CD4-positive, alpha-beta T cell treated with Interferon gamma for 1 hour (primary cell): ENCODE measurements around the gene IWS1.
"Not testable (repeated sequence)": the region's sequence is repeated elsewhere in the genome, so short reads cannot be mapped to it uniquely, and the experiment has no call there.

ENCODE experiments used
- DNase-seq: peaks from one replicate; pipeline ENCODE4 v3.0.0-alpha.2; 2020

The IWS1 gene

DNA sequence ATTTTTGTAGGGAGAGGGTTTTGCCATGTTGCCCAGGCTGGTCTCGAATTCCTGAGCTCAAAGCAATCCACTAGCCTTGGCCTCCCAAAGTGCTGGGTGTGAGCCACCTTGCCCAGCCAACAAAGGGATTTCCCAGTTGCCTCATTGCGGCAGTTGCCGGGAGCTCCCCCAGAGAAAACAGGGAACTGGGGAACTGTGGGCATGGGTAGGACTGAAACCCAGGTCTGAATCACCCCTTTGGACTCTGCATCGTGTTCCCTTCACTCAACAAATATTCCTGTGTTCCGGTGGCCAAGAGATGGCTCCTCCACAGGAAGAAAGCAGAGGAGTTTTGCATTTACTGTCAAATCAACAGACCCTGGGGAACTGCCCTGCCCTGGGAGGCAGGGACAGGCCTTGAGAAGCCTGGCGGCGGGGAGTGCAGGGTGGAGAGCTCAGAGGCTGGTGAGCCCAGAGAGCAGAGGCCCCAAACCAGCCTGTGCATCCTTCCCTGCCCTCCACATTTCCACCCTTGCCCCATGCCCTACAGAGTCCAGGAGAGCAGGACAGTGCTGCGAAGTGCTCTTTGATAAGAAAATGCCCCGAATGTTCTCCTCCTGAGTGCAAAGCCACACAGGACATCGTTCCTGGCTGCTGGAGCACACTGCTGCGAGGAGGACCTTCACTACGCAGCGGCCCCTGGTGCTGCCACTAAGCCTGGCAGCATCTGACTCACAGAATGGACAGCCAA is 34.1 kb upstream of the IWS1 start:
- no peak for DNase-seq

DNA sequence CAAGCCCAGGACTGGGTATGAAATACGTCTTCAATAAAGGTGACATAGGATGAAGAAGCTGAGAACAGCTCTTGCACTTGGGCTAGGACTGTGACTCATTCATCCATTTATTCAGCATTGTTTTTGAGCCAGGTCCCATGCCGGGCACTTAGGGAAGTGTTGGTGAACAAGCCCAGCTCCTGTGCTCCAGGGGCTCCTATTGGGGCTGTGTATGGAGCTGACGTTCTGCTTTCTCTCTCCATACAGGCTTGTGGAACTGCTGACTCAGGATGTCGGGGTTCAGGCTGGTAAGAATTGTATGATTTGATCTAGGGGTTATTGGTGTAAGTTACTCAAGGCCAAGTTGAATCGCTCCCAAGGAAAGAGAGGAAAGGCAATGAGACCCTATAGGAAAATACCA is 33.2 kb upstream of the IWS1 start:
- DNase-seq, result no peak

DNA sequence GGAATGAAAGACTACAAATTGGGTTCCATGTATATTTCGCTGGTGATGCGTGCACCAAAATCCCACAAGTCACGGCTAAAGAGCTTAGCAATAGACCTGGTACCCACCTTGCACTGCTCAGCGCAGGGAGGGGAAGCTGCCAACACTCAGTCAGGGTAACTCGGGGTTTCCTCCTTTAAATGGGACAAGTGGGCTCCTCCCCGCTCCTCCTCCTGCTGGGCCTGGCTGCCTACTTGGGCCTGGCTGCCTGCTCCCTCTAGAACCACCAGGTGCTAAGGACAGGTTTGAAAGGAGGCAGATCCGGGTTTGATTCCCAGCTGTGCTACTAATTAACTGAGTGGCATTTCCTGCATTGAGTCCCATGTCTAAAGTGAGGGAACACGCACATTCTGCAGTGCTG is 32.6 kb upstream of the IWS1 start:
- no peak for DNase-seq

DNA sequence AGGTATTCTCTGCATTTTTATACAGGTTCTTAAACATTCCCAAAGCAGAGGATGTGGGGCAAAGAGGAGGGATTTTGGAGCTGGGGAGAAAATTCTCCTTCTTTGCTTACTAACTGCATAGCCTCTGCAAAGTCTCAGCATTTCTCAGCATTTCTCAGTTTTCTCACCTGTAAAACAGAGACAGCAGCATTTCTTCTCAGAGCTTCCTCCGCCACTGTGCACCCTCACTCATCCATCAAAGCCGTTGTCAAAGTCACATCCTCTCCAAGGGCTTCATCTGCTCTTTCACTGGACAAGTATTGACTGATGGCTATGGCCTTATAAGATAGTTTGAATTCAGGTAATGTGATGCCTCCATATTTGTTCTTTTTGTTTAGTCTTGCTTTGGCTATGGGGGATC is 26.6 kb upstream of the IWS1 start:
- DNase-seq, result no peak

DNA sequence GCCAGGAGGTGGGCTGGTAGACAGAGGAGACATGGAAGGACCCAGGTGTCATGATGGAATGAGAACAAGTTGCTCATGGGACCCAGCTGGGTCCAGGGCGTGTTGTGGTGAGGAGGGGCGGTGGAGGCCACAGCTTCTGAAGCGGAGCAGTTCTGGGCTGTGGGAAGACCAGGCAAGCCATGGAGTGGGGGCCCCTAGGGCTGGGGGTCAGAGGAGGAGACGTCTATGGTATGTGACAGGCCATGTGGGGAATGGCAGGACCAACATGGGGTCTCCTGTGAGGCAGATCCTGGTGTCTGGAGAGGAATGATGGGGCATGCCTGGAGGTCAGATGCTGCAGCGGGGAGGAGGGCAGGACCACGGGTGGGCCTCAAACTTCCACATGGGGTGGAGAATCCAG is 26.0 kb upstream of the IWS1 start:
- no peak for DNase-seq

DNA sequence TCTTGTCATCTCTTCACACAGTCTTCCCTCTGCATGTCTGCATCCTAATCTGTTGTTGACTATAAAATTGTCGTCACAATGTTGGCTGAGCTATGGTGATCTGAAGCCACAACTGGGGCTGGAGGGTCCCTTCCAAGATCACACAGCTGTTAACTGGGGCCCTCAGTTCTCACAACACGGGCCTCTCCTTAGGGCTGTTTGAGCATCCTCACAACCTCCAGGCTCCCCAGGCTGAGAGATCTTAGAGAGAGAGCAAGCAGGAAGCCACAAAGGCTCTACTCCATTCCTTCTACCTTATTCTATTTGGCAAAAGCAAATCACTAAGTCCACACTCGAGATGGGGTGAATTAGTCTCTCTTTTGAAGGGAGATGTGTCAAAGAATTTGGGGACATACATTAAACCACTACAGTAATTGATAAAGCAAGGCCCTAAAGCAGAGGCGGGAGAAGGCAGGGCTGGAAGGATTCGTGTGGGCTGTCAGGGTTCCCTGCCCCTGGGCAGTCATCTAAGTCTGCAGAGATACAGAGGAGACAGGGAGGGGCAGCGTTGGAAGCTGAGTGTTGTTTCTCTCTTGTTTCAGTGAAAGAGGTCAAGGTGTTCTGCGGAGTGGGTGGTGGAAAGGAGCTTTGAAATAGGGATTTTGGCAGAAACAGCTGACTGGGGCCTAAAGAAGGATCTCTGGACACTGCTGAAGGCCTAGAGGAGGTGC is 25.1 kb upstream of the IWS1 start:
- no peak for DNase-seq

DNA sequence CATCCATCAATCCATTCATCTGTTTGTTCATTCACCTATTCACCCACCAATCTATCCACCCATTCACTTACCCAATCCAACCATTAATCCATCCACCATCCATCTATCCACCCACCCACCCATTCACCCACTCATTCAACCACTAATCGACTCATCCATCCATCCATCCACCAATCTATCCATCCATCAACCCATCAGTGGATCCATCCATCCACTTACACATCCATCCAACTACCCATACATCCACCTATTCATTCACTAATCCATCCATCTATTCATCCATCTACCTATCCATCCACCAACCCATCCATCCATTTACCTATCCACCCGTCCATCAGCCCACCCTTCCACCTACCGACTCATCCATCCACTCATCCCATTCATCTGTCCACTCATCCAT is 20.5 kb upstream of the IWS1 start:
- DNase-seq, result no peak

DNA sequence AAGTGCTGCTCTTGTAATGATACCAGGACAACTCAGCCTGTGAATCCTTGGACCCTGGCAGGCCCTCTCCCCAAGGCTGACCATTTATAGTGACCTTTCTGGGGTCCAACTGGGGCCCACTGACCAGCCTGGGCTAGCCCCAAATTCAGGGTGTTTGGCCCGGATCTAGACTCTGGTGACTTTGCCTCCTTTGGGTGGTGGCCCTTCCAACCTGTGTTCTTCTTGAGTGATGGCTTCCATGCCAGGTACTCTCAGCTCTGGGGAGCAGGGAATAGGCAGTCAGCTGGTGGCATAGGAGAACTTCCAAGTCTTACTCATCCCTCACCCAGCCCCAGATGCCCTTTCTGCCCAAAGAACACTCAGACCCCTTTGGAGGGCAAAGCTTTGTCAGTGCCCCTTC is 19.5 kb upstream of the IWS1 start:
- DNase-seq, result no peak

DNA sequence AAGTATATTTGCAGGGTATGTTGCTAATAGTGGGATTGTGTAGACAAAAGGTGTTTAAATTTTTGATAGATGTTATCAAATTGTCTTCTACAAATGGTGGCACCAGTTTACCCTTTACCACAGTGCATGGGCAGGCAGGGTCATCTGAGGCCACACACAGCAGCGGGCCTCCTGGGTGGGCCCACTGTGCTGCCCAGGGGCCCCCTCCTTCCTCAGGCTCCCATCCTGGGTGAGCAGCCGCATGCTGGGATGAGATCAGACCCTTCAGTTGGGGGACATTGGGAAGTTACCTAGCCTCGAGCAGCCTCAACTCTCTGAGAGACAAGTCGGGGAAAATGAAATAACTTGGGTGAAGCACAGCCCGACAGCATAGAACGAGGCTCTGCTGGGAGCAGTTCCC is 18.9 kb upstream of the IWS1 start:
- no peak for DNase-seq

DNA sequence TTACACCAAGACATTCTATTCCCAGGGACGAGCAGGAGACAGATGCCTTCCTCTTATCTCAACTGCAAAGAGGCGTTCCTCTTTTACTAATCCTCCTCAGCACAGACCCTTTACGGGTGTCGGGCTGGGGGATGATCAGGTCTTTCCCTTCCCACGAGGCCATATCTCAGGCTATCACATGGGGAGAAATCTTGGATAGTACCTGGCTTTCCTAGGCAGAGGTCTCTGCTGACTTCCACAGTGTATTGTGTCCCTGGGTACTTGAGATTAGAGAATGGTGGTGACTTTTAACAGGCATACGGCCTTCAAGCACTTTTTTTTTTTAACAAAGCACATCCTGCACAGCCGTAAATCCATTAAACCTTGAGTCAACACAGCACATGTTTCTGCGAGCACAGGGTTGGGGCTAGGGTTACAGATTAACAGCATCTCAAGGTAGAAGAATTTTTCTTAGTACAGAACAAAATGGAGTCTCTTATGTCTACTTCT is 16.8 kb upstream of the IWS1 start:
- DNase-seq, result not testable (repeated sequence)

DNA sequence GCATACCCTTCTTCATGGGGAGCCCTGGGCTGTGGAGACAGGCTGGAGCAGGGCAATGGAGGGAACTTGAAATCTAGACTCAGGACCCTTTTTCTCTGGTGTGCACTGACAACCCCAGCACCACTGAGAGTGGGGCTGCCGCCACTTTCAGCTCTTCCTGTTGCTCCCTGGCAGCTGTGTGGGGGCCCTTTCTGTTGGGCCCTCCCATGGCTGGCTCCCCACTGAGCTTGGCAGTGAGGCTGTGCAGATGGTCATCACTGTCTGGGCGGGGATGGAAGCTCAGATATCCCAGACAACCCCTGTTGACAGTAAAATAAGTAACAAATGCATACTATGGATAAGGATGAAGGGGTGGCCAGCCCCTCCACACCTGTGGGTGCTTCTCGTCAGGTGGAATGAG is 15.9 kb upstream of the IWS1 start:
- DNase-seq, result no peak

DNA sequence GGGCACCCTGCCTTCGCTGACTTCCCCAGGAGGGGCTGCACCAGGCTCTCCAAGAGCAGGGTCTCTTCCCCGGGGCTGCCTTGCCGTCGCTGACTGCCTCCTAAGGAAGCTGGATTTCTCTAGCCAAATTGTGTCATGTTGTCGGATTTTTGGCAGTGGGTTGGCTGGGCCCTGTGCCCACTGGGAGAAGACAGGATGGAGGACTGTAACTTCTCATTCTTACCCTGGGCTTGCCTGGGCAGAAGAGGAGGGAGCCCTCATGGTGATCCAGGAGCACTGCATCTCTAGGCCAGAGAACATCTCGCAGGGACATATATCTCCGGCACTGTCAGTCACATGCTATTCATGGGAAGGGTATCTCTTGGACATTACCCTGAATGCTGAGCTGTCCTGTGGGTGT is 15.5 kb upstream of the IWS1 start:
- no peak for DNase-seq

DNA sequence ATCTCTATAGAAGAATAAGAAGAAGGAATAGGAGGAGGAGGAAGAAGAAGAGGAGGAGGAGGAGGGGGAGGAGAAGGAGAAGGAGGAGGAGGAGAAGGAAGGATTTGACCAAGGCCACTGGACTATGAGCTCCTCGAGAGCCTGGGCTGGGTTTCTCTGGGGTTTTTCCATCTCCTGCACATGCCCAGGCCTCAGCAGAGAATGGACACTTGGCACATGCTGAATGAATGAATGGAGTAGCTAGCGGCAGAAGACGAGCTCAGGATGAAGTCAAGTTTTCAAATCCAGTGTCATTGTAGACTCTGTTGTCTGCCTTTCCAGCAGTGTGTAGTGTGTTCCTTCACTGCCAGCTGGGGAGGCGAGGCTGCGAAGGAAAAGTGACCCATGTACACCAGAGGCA is 11.4 kb upstream of the IWS1 start:
- no peak for DNase-seq

DNA sequence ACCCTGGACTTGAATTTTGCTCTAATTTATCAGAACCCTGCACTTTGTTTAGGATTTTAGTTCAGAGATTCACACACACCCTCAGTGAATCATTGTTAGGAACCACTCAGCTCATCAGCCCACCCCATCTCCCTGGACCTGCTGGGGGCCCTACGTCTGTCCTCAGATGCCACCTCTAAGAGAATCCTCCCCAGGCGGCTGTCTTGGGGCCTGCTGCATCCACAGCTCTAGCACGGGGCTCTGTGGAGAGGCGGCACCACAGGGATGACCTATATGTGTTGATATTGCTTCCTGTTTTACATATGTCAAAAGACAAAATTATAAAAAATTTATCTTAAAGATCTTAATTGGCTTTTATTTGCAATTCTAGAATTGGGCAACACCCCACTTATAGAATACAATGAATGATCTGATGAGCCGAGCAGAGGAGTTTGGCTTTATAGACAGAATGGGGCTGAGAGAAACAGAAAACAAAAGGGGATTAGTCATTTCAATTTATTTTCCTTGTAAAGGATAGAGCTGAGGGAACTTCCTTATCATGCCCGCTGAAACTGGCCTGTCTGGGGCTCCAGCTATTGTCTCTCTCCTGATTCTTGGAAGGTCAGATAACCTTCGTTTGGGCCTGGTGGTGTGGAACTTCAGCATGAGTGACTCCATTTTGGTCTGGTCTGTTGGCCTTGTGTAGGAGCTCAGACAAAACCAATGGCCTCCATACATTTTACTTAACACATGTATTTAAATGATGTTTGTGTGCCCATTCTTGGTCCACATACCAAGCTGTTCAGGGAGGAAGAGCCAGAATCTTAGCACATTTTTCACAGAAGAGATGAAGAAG is 10.6 kb upstream of the IWS1 start:
- no peak for DNase-seq

DNA sequence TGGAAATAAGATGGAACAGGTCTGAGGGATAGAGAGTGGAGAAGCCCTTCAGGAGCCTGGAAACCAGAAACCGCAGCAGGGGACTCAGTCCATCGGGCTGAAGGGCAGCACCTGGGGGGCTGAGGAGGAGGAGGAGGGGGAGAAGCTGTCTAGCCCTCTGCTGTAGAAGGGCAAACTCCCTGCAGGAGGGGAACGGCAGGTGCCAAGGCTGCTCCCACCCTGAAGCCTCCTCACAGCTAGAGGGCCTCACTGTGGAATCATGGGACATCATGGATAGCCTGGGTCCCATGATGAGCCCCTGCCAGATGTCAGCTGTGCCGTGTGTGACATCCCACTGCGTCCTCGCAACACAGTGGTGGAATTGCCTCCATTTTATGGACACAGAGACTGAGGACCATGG is 9.6 kb upstream of the IWS1 start:
- DNase-seq, result no peak

DNA sequence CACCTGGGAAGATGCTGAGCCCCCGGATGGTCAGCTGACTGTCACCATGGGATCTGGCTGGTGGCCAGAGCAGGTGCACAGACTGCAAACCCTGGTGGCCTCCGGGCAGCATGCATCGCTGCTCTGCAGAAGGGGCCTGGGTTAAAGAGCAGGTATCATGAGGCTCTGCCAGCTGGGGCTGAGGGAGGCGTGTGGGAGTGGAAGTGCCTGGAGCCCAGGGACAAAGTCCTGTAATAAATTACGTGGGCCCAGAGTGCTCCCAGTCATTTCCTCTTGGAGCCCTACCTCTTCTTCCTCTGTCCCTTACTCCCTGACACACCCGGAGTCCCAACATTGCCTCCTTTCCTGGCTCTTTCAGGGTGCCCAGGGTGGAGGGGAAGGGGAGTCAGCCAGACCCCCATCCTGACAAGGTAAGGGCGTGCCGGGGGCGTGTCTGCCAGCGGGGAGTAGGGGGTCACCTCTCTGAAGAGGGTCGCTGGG is 9.2 kb upstream of the IWS1 start, which contains the start of gene MYO7B:
Gene MYO7B (plus strand): TSS at position 262 of the 480 bp plus-strand sequence. CDS start 24,040 bp downstream, outside the sequence.
- no peak for DNase-seq

DNA sequence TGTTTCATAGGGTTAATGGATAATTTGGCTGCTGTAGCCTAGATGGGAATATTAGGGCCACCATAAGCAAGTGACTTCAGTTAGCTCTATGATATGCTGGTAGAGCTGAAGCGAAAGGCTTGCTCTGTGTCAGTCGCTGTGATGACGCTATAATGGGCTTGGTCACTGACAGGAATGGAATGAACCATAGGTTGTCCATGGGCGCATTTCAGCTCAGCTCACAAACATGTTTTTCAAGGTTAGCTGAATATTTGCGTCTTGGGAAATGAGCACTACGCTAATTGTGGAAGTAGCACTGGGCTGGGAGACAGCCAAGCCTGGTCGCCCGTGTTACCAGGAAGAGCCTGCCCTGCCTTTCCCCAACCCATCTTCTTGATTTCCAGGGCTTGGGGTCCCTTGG is 6.0 kb upstream of the IWS1 start:
- DNase-seq, result no peak

DNA sequence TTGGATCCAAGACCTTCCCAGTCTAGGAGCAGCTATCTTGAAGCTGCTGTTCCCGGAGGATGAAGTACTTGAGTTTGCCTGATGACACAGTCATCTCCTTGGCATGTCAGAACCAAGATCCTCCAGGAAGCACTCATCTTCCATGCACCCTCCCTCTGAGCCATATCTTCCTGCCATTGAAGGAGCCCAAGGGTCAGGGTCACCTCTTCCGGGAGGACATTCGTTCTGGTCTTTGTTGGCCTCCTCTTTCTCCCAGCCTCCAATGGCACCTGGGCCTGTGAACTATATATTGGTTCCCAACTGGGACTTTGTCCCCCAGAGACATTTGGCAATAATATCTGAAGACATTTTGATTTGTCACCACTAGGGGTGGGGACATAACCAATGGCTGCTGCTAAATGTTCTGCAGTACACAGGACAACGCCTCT is 4.9 kb upstream of the IWS1 start:
- DNase-seq, result no peak

DNA sequence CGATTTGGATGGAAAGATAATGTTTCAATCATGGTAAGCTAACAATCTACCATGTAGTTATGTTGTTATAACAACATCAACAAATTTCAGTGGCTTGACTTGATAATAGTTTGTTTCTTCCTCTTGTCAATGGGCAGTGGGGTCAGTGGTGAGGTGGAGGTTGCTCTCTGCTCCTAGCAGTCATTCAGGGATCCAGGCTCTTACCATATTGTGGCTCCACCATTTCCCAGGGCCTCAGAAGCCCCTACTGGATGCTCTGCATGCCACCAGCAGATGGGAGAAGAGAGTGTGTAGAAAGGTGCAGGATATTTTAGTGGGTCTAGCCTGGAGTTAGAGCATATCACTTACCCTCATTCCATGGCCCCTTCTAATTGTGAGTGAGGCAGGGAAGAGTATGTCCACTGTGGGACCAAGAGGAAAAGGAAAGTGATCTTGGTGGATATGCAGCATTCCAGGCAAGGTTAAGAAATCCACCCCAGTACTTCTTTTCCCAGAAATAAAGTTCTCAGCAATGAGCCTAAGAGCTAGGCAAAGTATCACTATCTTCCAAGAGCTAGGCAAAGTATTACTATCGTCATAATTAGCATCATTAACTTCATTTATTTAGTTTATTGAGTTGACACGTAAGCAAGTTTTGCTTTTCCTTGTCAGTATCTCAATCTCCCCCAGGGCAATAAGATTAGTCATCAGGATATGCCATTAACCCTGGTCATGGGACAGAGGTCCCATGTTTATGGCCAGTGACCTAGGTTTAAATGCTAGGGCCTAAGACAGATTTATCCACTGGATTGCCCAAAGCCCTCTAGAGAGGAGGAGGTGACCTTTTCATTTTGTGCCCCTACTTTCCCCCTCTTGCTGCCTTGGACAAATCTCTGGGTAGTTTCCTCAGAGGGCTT is 4.2 kb upstream of the IWS1 start:
- DNase-seq, result no peak

DNA sequence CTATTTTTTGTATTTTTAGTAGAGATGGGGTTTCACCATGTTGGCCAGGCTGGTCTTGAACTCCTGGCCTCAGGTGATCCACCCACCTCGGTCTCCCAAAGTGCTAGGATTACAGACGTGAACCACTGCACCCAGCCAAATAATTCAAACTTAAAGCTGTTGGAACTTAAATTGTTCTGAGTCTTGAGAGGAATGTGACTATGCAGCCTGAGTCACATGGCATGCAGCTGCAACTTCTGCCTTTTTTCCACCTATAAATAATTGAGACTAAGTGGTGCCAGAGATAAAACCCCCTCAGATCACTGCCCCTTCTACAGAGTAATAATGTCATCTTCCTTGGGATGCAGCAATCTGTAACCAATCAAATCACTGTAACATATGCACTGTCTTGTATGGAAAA is 3.1 kb upstream of the IWS1 start:
- not testable (repeated sequence) for DNase-seq

DNA sequence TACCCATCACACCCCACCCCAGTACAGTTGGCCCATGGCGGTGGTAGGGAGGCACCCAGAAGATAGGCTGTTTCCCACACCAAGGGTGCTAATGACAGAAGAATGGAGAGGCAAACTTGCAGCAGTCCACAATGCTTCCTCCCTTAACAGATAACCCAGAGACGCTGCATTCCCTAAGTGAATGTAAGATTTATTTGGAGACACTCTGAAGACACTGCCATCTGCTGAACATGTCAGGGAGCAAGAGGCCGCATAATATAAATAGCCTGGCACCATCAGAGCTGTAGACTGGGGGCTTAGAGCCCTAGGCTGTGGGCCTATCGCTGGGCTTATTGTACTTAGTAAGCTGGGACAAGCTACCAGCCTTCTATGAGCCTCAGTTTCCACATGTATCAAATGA is 2.2 kb upstream of the IWS1 start:
- no peak for DNase-seq
